Subcutaneous abdominal adipose tissue (tissue), 5 donors: ENCODE results near the gene RGS3.
A peak's percentile ranks its signal among the peaks of the same experiment; 100 is the strongest.

Experiments
- H3K27ac ChIP-seq: one replicate; pipeline ENCODE4 v1.7.0; 2013; ENCODE audit warnings: low read depth, mild to moderate bottlenecking, inconsistent platforms, low read length, moderate library complexity
- H3K27me3 ChIP-seq, 5 donors: one replicate each; pipeline ENCODE4 v1.7.0; 2013; ENCODE audit warnings: low read length in 5 of 5, inconsistent platforms in 1 of 5; ENCODE audit not compliant: control insufficient read depth in 5 of 5, insufficient read depth in 4 of 5
- H3K36me3 ChIP-seq, 5 donors: one replicate each; pipeline ENCODE4 v1.7.0; 2013; ENCODE audit warnings: low read length in 5 of 5; ENCODE audit not compliant: control insufficient read depth in 5 of 5, insufficient read depth in 5 of 5
- H3K4me1 ChIP-seq, 5 donors: one replicate each; pipeline ENCODE4 v1.7.0; 2013; ENCODE audit warnings: low read length in 5 of 5, mild to moderate bottlenecking in 3 of 5, moderate library complexity in 1 of 5; ENCODE audit not compliant: control insufficient read depth in 5 of 5, insufficient read depth in 5 of 5
- H3K4me3 ChIP-seq, 5 donors: one replicate each; pipeline ENCODE4 v1.7.0; 2013; ENCODE audit warnings: low read length in 5 of 5, low read depth in 1 of 5
- H3K9ac ChIP-seq, 5 donors: one replicate each; pipeline ENCODE4 v1.7.0; 2013; ENCODE audit warnings: low read length in 5 of 5, mild to moderate bottlenecking in 4 of 5, moderate library complexity in 3 of 5
- H3K9me3 ChIP-seq, 5 donors: one replicate each; pipeline ENCODE4 v1.7.0; 2013; ENCODE audit warnings: low read length in 5 of 5; ENCODE audit not compliant: control insufficient read depth in 5 of 5
- donor health status: healthy.
- donor health status: healthy.
- donor health status: healthy.
- donor health status: healthy.
- donor health status: healthy.

The RGS3 gene

GRCh38 chr9:113609562-113610318 is 146.2 kb downstream of the RGS3 start:
- Histone ChIP-seq H3K9ac (no peak overlapping the region), H3K27ac (peak overlapping the region; percentile 54), H3K4me3 (no peak overlapping the region), H3K9me3 (no peaks in the 10 kb centered on the region), H3K4me1 (peaks cover 14 to 50% (median 31%) of the 10 kb centered on the region in 5 donors), H3K27me3 (no peaks in the 10 kb centered on the region), H3K36me3 (no peaks in the 10 kb centered on the region)

GRCh38 chr9:113611461-113612215 is 148.1 kb downstream of the RGS3 start:
- Histone ChIP-seq H3K36me3 (no peaks in the 10 kb centered on the region), H3K9ac (no peak overlapping the region), H3K4me3 (no peak overlapping the region), H3K27me3 (no peaks in the 10 kb centered on the region), H3K9me3 (no peaks in the 10 kb centered on the region), H3K4me1 (peaks cover 27 to 69% (median 50%) of the 10 kb centered on the region in 5 donors), H3K27ac (no peak overlapping the region)

- no peak overlapping the region for H3K27ac ChIP-seq
- H3K4me1 ChIP-seq, result peaks cover 28 to 76% (median 55%) of the 10 kb centered on the region in 5 donors
- H3K9ac ChIP-seq, result no peak overlapping the region
- H3K27me3 ChIP-seq, result no peaks in the 10 kb centered on the region
- no peak overlapping the region for H3K4me3 ChIP-seq
- no peaks in the 10 kb centered on the region for H3K9me3 ChIP-seq
- H3K36me3 ChIP-seq, result no peaks in the 10 kb centered on the region
Observed at GRCh38 chr9:113612216-113612747, 148.8 kb downstream of the RGS3 start.

- H3K4me3 ChIP-seq, result no peak overlapping the region
- H3K36me3 ChIP-seq, result no peaks in the 10 kb centered on the region
- H3K9me3 ChIP-seq, result no peaks in the 10 kb centered on the region
- no peak overlapping the region for H3K9ac ChIP-seq
- H3K4me1 ChIP-seq, result peaks cover 28 to 76% (median 55%) of the 10 kb centered on the region in 5 donors
- H3K27me3 ChIP-seq, result no peaks in the 10 kb centered on the region
- H3K27ac ChIP-seq, result no peak overlapping the region
Observed at GRCh38 chr9:113612828-113613227, 149.3 kb downstream of the RGS3 start.

- H3K4me3 ChIP-seq, result no peak overlapping the region
- no peaks in the 10 kb centered on the region for H3K36me3 ChIP-seq
- no peak overlapping the region for H3K9ac ChIP-seq
- H3K4me1 ChIP-seq, result peaks cover 28 to 82% (median 55%) of the 10 kb centered on the region in 5 donors
- no peaks in the 10 kb centered on the region for H3K9me3 ChIP-seq
- peak overlapping the region; percentile 84 for H3K27ac ChIP-seq
- H3K27me3 ChIP-seq, result no peaks in the 10 kb centered on the region
Observed at GRCh38 chr9:113613815-113614413, 150.4 kb downstream of the RGS3 start.

GRCh38 chr9:113614843-113615648 is 151.5 kb downstream of the RGS3 start:
- Histone ChIP-seq H3K9ac (peak overlapping the region in 3 of 5 donors; percentile 6 to 49 (median 12)), H3K4me1 (peaks cover 27 to 86% (median 53%) of the 10 kb centered on the region in 5 donors), H3K27ac (peak overlapping the region; percentile 84), H3K4me3 (peak overlapping the region in 4 of 5 donors; percentile 5 to 27 (median 17)), H3K27me3 (no peaks in the 10 kb centered on the region), H3K9me3 (no peaks in the 10 kb centered on the region), H3K36me3 (no peaks in the 10 kb centered on the region)

- peak overlapping the region; percentile 84 for H3K27ac ChIP-seq
Observed at GRCh38 chr9:113616116-113616515, 152.6 kb downstream of the RGS3 start.

GRCh38 chr9:113616621-113617496 is 153.3 kb downstream of the RGS3 start:
- Histone ChIP-seq H3K9me3 (no peaks in the 10 kb centered on the region), H3K27me3 (no peaks in the 10 kb centered on the region), H3K4me1 (peaks cover 27 to 88% (median 63%) of the 10 kb centered on the region in 5 donors), H3K4me3 (no peak overlapping the region), H3K36me3 (no peaks in the 10 kb centered on the region), H3K27ac (peak overlapping the region; percentile 84), H3K9ac (no peak overlapping the region)

More at GRCh38 chr9:113616116-113616515, 152.6 kb downstream of the RGS3 start:
- H3K9me3 ChIP-seq, result no peaks in the 10 kb centered on the region
- H3K36me3 ChIP-seq, result no peaks in the 10 kb centered on the region
- no peak overlapping the region for H3K4me3 ChIP-seq
- H3K27me3 ChIP-seq, result no peaks in the 10 kb centered on the region
- peaks cover 26 to 86% (median 56%) of the 10 kb centered on the region in 5 donors for H3K4me1 ChIP-seq
- peak overlapping the region in 1 of 5 donors; percentile 48 for H3K9ac ChIP-seq

GRCh38 chr9:113617550-113617949 is 154.0 kb downstream of the RGS3 start:
- no peak overlapping the region for H3K27ac ChIP-seq

More at GRCh38 chr9:113617550-113617949, 154.0 kb downstream of the RGS3 start:
- Histone ChIP-seq H3K9me3 (no peaks in the 10 kb centered on the region), H3K4me1 (peaks cover 26 to 88% (median 61%) of the 10 kb centered on the region in 5 donors), H3K36me3 (no peaks in the 10 kb centered on the region), H3K4me3 (no peak overlapping the region), H3K27me3 (no peaks in the 10 kb centered on the region), H3K9ac (no peak overlapping the region)
